ENCODE data around the gene HECW1.

GRCh38 chr7:43508461-43508860, 396.0 kb downstream of the HECW1 start:
- no peak for TF ChIP-seq MAFK (IDR thresholded peaks at IDR 0.05; ENCODE audit: partially characterized antibody)
- TF ChIP-seq CTCF (IDR thresholded peaks at IDR 0.05) = no peak
- no peak for TF ChIP-seq KDM5A (IDR thresholded peaks at IDR 0.05)
- TF ChIP-seq PHF8 (IDR thresholded peaks at IDR 0.05; ENCODE audit: borderline replicate concordance, low read depth) = no peak
- TF ChIP-seq PBX3 (IDR thresholded peaks at IDR 0.05) = no peak
- TF ChIP-seq RAD21 (conservative IDR thresholded peaks at IDR 0.05 in 1 of 2, IDR thresholded peaks at IDR 0.05 in 1 of 2) = no peak
- TF ChIP-seq E2F6 (IDR thresholded peaks at IDR 0.05; ENCODE audit: borderline replicate concordance, low read depth) = no peak
- no peak for TF ChIP-seq KDM1A (IDR thresholded peaks at IDR 0.05; ENCODE audit: low read depth)
- TF ChIP-seq EP300 (IDR thresholded peaks at IDR 0.05) = no peak
- no peak for TF ChIP-seq ESRRA (IDR thresholded peaks at IDR 0.05; ENCODE audit: borderline replicate concordance, low read length)
- no peak for TF ChIP-seq ELK1 (IDR thresholded peaks at IDR 0.05; ENCODE audit: low read depth, low read length)
- no peak for TF ChIP-seq HES2 (IDR thresholded peaks at IDR 0.05)
